Stimulated activated CD8-positive, alpha-beta memory T cell treated with anti-CD3 and anti-CD28 coated beads, Interleukin-12 subunit alpha, Interleukin-12 subunit beta, amount 100 ng/mL, for 24 hours (primary cell): ENCODE measurements around the gene ATP6AP2.
"Not testable (repeated sequence)": the region's sequence is repeated elsewhere in the genome, so short reads cannot be mapped to it uniquely, and the experiment has no call there.

Experiments
- DNase-seq: peaks from one replicate; pipeline ENCODE4 v3.0.0-alpha.2; 2020; ENCODE audit errors: extremely low read depth

ATP6AP2 gene, protein sequence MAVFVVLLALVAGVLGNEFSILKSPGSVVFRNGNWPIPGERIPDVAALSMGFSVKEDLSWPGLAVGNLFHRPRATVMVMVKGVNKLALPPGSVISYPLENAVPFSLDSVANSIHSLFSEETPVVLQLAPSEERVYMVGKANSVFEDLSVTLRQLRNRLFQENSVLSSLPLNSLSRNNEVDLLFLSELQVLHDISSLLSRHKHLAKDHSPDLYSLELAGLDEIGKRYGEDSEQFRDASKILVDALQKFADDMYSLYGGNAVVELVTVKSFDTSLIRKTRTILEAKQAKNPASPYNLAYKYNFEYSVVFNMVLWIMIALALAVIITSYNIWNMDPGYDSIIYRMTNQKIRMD

DNA sequence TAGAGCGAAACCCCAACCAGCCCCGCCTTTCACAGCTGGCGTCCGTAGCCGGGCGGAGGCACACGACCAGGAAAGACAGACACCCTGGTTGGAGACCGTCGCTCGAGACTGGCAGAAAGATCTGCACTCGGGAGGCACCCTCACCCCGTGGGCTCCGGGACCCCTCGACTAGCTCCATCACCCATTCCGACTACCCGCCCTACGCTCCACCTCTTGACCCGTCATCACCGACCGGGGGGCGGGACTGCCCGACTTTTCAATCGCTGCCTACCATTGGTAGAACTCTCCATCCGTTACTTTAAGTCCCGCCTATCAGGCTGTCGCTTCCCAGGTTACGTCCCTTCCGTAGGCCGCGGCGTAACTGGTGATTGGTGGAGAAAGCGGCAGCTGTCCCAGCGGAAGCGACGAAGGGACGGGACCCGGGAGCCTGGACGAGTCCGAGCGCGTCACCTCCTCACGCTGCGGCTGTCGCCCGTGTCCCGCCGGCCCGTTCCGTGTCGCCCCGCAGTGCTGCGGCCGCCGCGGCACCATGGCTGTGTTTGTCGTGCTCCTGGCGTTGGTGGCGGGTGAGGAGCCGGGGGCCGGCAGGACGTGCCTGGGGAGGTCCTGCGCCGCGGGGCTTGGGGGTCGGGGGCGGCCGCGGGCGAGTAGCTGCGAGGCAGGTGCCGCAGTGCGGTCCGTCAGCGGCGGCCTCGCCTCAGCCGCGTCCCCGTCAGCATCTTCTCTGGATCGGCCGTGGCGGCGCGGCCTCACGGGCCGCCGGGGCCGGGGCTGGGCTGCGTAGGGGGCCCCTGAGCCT lies at the start of gene ATP6AP2:
TSS of gene ATP6AP2 (plus strand) at position 434 of the 799 bp plus-strand sequence. CDS start at position 530, 96 bp downstream.
- peak; percentile 72 for DNase-seq

- DNase-seq, result no peak
These were observed 49.5 kb upstream of the ATP6AP2 start for GRCh38 chrX:40531056-40531826.

- DNase-seq, result no peak
These were observed 43.5 kb upstream of the ATP6AP2 start for GRCh38 chrX:40537310-40537709.

DNA sequence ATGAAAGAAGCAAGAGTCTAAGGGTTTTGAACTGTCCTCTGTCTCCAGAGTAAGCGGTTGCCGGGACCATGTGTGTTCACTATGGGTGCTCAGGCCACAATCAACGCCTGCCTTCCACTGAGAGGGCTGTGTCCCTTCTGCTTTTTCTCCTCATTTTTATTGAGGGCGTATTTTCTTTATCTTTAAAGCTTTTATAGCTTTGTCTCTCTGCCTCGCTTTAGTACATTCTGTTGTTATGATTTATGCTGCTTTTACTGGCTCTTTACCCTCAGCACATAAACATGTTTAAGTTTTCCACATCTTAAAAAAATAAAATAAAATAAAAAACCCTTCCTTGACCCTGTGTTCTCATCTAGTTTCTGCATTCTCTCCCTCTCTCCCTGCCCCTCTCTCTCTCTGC lies 42.4 kb upstream of the ATP6AP2 start:
- DNase-seq, result no peak

- DNase-seq, result peak; percentile 10
These were observed 41.3 kb upstream of the ATP6AP2 start for GRCh38 chrX:40539214-40540142.

GRCh38 chrX:40542208-40542607 lies 38.6 kb upstream of the ATP6AP2 start:
- DNase-seq, result no peak

DNA sequence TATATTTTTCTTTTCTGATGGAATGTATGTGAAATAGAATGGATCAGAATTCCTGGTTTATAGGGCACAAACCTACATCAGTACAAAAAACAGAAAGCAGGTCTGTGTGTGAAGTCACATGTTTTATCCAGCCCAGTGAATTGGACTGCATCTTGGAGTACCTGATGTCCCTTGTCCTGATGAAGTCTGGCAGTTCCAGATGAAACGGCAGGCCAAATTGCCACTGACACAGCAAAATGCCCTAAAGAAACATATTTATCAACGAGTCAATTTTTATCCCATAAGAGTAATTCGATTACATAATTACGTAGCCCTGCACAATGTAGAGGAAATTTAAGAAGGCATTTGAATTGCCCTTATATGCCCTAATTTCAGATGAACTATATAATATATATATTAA lies 37.8 kb upstream of the ATP6AP2 start:
- DNase-seq, result no peak

- DNase-seq, result no peak
These were observed 37.0 kb upstream of the ATP6AP2 start for GRCh38 chrX:40543661-40544328.

GRCh38 chrX:40544343-40545266 lies 36.2 kb upstream of the ATP6AP2 start:
- no peak for DNase-seq

- no peak for DNase-seq
These were observed 33.9 kb upstream of the ATP6AP2 start for GRCh38 chrX:40546870-40547269.

DNA sequence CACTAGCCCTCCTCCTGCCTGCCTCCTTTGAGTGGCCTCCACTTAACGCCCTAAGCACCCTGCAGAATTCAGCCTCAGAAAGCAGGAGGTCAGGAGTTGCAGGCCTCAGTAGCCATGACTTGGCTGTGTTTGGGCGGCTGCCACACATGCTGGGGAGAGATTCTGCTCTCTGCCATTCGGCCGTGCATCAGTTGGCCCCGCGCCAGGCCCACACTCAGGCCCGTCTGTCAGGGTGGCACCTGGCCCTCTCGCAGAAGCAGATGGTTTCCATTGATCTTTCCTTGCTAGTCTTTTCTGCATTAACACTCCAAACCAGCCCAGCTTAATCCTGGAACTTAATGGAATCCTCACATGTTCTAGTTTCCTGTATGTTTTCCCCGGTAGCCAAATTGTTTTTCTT lies 30.7 kb upstream of the ATP6AP2 start:
- no peak for DNase-seq

- DNase-seq, result no peak
These were observed 28.0 kb upstream of the ATP6AP2 start for GRCh38 chrX:40552768-40553167.

- no peak for DNase-seq
These were observed 22.2 kb upstream of the ATP6AP2 start for GRCh38 chrX:40558590-40558989.

DNA sequence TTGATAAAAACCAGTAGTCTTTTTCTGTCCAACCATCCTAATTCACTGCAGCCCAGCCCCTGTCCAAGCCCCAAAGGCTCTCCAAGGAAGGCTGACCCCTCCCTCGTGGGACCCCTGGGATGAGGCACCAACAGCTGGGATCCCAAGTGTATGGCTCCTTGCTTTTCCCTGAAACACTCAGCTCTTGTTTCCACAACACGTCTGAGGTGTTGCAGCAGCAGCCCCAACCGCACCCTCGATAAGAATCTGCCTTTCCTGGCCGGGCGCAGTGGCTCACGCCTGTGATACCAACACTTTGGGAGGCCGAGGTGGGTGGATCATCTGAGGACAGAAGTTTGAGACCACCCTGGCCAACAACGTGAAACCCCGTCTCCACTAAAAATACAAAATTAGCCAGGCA lies 17.0 kb upstream of the ATP6AP2 start:
- DNase-seq, result no peak

GRCh38 chrX:40564447-40564846 lies 16.3 kb upstream of the ATP6AP2 start:
- DNase-seq, result no peak

DNA sequence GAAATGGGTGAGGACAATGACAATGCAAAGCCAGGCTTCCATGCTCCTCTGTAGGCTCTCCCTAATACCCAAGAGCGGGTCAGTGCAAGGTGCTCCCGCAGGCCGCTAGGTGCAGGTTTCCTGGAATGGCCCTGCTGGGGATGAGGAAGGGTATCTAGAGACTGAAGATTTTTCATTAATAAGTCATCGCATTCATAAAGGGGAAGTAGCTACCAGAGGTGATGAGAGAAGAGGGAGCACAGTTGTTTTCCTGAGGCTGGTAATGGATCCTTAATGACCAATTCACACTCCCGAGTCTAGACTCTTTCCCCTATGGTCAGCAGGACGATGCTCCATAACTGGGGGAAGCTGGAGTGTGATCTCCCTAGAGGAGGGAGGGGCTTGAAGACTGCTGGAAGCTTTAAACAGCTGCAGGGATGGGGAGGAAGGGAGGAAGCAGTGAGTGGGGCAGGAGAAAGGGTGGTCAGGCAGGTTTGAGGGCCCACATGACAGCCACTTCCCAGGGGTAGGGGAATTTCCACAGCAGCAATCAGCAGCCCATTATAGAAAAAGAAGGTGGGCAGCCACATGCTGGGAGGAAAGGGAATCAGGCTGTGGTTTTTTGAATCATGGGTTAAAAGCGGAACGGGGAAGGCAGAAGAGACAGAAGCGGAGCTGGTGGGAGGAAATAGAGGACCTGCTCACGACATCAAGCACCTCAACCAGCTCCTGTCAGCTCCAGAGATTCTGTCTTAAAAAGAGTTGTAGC lies 10.2 kb upstream of the ATP6AP2 start:
- DNase-seq, result no peak

- not testable (repeated sequence) for DNase-seq
These were observed 9.6 kb upstream of the ATP6AP2 start for GRCh38 chrX:40571164-40571563.

DNA sequence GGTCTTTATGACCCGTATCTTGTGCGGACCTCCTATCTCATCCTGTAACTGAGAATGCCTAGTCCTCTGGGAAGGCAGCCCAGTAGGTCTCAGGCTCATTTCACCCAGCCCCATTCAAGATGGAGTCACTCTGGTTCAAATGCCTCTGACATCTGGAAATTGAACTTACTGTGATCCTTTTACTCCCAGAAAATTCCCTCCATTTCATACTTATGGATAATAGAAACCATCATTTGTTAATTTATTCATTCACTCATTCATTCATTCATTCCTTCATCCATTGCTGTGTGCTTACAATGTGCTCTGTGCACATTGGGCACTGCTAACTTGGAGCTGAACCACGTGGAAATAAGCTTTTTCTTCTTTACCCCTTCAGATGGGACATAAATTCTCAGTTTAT lies 9.2 kb upstream of the ATP6AP2 start:
- DNase-seq, result no peak

DNA sequence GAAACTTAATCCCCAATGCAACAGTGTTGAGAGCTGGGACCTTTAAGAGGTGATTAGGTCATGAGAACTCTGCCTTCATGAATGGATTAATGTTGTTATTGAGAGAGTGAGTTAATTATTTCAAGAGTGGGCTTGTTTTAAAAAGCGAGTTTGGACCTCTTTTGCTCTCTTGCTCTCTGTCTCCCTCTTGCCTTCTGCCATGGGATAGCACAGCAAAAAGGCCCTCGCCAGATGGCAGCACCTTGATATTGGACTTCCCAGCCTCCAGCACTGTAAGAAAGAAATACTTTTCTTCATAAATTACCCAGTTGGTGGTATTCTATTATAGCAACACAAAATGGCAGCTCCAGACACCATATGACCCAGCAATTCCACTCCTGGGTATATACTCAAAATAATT lies 7.0 kb upstream of the ATP6AP2 start:
- DNase-seq, result no peak
